SHP77 (cell line): ENCODE results near the gene PCDHGA7.
"Not testable (repeated sequence)": the region's sequence is repeated elsewhere in the genome, so short reads cannot be mapped to it uniquely, and the experiment has no call there.

ENCODE experiments used
- DNase-seq, 2 experiments: peaks; one replicate each; lab custom pipeline; 2025; lab: John Stamatoyannopoulos, UW

PCDHGA7 gene

DNA sequence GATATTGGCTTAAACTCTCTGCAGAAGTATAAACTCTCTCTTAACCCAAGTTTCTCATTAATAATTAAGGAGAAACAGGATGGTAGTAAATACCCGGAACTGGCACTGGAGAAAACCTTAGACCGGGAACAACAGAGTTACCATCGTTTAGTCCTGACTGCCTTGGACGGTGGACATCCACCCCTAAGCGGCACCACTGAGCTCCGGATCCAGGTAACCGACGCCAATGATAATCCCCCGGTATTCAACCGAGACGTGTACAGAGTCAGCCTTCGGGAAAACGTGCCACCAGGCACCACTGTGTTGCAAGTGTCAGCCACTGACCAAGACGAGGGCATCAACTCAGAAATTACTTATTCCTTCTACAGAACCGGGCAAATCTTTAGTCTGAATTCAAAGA lies 16.1 kb downstream of the PCDHGA7 start:
- DNase-seq, result no peak

- no peak for DNase-seq
Observed at GRCh38 chr5:141399555-141400258, 17.2 kb downstream of the PCDHGA7 start.

DNA sequence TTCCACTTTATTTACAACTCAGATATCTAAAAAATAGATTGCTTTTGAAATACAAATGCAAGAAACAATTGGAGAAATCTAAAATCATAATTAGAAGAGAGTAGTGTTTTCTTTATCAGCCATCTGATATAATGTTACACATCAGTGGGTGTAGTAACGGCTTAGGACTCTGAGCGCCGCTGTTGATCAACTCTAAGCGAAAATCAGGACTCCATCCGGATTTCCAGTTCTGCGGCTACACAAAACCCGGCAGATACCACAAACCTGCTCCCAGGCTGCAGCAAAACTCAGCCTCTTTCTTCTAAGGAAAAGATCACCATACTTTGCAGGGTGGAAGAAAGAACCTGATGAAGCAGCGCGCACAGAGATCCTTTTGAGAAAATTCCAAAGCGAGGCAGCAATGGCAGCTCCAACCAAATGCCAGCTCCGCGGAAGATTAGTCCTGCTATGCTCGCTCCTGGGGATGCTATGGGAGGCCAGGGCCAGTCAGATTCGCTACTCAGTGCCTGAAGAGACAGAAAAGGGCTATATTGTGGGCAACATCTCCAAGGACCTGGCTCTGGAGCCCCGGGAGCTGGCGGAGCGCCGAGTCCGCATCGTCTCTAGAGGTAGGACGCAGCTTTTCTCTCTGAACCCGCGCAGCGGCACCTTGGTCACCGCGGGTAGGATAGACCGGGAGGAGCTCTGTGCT lies 20.2 kb downstream of the PCDHGA7 start, which contains the start of gene PCDHGA9:
Gene PCDHGA9 (plus strand): TSS at position 226 of the 691 bp plus-strand sequence. CDS start 175 bp downstream, at position 401.
- peak; percentile 6 to 10 for DNase-seq

DNA sequence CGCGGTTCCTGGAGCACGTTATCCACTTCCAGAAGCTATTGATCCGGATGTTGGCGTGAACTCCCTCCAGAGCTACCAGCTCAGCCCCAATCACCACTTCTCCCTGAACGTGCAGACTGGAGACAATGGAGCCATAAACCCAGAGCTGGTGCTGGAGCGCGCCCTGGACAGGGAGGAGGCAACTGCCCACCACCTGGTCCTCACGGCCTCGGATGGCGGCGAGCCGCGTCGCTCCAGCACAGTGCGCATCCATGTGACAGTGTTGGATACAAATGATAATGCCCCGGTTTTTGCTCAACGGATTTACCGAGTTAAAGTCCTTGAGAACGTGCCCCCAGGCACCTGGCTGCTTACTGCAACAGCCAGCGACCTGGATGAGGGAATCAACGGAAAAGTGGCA lies 20.8 kb downstream of the PCDHGA7 start:
- no peak for DNase-seq

DNA sequence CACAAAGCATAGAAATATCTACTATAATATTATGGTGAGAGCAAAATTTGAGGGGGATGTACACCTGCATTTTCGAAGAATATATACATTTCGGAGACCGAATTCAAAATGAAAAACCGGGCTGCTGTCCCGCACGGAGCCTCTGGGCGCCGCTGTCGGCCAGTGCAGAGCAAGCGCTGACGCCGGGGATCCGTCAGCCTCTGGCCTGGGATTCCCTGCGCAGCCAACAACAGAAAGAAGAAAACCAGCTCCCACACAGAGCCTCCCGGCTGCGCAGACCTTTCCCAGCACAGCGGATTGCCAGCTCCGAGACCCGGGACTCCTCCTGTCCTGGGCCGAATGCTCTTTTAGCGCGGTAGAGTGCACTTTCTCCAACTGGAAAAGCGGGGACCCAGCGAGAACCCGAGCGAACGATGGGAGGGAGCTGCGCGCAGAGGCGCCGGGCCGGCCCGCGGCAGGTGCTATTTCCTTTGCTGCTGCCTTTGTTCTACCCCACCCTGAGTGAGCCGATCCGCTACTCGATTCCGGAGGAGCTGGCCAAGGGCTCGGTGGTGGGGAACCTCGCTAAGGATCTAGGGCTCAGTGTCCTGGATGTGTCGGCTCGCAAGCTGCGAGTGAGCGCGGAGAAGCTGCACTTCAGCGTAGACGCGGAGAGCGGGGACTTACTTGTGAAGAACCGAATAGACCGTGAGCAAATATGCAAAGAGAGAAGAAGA lies 25.4 kb downstream of the PCDHGA7 start, which contains the start of gene PCDHGB6:
Gene PCDHGB6 (plus strand): TSS at position 232 of the 716 bp plus-strand sequence. CDS start 182 bp downstream, at position 414.
- DNase-seq, result not testable (repeated sequence)

GRCh38 chr5:141409598-141410306 lies 27.2 kb downstream of the PCDHGA7 start:
- no peak for DNase-seq

GRCh38 chr5:141411575-141411974 lies 29.0 kb downstream of the PCDHGA7 start:
- no peak for DNase-seq

DNA sequence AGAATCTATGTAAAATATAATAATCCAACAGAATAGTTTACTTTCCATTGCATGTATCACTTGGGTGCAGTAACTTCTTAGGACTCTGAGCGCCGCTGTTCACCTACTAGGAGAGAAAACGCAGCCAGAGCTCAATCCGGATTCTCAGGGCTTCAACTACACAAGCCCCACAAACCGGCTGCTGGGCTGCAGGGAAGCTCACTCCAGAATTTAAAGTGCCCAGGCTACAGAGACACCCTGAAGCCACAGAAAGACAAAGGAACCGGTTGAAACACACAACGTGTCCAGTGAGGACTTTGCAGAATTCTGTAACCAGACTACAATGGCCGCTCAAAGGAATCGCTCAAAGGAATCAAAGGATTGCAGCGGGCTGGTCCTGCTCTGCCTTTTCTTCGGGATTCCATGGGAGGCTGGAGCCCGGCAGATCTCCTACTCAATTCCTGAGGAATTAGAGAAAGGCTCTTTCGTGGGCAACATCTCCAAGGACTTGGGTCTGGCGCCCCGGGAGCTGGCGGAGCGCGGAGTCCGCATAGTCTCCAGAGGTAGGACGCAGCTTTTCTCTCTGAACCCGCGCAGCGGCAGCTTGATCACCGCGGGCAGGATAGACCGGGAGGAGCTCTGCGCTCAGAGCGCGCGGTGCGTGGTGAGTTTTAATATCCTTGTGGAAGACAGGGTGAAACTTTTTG lies 30.5 kb downstream of the PCDHGA7 start, which contains the start of gene PCDHGA10:
Gene PCDHGA10 (plus strand): TSS at position 134 of the 686 bp plus-strand sequence. CDS start 189 bp downstream, at position 323.
- DNase-seq, result peak; percentile 67 to 69

DNA sequence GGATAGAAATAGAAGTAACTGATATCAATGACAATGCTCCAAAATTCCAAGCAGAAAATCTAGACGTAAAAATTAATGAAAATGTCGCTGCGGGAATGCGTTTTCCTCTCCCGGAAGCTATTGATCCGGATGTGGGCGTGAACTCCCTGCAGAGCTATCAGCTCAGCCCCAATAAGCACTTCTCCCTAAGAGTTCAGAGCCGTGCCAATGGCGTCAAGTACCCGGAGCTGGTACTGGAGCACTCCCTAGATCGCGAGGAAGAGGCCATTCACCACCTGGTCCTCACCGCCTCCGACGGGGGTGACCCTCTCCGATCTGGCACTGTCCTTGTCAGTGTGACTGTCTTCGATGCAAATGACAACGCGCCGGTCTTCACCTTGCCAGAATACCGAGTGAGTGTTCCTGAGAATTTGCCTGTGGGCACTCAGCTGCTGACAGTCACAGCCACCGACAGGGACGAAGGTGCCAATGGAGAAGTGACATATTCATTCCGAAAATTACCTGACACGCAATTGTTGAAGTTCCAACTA lies 31.1 kb downstream of the PCDHGA7 start:
- no peak for DNase-seq

DNA sequence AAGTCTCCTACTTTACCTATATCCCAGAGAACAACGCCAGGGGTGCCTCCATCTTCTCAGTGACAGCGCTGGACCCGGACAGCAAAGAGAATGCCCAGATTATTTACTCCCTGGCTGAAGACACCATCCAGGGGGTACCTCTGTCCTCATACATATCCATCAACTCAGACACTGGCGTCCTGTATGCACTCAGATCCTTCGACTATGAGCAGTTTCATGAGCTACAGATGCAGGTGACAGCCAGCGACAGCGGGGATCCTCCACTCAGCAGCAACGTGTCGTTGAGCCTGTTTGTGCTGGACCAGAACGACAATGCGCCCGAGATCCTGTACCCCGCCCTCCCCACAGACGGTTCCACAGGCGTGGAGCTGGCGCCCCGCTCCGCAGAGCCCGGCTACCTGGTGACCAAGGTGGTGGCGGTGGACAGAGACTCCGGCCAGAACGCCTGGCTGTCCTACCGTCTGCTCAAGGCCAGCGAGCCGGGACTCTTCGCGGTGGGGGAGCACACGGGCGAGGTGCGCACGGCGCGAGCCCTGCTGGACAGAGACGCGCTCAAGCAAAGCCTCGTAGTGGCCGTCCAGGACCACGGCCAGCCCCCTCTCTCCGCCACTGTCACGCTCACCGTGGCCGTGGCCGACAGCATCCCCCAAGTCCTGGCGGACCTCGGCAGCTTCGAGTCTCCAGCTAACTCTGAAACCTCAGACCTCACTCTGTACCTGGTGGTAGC lies 32.2 kb downstream of the PCDHGA7 start:
- not testable (repeated sequence) for DNase-seq

DNA sequence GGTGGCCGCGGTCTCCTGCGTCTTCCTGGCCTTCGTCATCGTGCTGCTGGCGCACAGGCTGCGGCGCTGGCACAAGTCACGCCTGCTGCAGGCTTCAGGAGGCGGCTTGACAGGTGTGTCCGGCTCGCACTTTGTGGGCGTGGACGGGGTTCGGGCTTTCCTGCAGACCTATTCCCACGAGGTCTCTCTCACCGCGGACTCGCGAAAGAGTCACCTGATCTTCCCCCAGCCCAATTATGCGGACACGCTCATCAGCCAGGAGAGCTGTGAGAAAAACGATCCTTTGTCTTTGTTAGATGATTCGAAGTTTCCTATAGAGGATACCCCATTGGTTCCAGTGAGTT lies 32.7 kb downstream of the PCDHGA7 start:
- DNase-seq, result not testable (repeated sequence)

DNA sequence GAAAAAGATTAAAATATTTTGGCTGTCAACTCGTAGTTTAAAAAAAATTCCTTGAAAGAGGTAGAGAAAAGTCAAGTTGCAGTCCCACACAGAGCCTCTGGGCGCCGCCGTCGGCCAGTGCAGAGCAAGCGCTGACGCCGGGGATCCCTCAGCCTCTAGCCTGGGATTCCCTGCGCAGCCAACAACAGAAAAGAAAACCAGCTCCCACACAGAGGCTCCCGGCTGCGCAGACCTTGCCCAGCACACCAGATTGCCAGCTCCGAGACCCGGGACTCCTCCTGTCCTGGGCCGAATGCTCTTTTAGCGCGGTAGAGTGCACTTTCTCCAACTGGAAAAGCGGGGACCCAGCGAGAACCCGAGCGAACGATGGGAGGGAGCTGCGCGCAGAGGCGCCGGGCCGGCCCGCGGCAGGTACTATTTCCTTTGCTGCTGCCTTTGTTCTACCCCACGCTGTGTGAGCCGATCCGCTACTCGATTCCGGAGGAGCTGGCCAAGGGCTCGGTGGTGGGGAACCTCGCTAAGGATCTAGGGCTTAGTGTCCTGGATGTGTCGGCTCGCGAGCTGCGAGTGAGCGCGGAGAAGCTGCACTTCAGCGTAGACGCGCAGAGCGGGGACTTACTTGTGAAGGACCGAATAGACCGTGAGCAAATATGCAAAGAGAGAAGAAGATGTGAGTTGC lies 35.1 kb downstream of the PCDHGA7 start, which contains the start of gene PCDHGB7:
Gene PCDHGB7 (plus strand): TSS at position 184 of the 679 bp plus-strand sequence. CDS start 183 bp downstream, at position 367.
- DNase-seq, result peak; percentile 9 to 31

DNA sequence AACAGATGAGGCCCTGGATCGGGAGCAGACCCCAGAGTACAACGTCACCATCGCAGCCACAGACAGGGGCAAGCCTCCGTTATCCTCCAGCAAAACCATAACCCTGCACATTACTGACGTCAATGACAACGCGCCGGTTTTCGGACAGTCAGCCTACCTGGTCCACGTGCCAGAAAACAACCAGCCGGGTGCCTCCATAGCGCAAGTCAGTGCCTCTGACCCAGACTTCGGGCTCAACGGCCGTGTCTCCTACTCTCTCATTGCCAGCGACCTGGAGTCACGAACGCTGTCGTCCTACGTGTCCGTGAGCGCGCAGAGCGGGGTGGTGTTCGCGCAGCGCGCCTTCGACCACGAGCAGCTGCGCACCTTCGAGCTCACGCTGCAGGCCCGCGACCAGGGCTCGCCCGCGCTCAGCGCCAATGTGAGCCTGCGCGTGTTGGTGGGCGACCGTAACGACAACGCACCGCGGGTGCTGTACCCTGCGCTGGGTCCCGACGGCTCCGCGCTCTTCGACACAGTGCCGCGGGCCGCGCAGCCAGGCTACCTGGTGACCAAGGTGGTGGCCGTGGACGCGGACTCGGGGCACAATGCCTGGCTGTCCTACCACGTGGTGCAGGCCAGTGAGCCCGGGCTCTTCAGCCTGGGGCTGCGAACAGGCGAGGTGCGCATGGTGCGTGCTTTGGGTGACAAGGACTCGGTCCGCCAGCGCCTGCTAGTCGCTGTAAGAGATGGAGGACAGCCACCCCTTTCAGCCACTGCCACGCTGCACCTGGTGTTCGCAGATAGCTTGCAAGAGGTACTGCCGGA lies 36.7 kb downstream of the PCDHGA7 start:
- no peak for DNase-seq

- no peak for DNase-seq
Observed at GRCh38 chr5:141420855-141421488, 38.4 kb downstream of the PCDHGA7 start, which contains the start of gene PCDHGA11. Gene PCDHGA11 (plus strand): TSS chr5:141421051. CDS start chr5:141421228, 177 bp downstream.

DNA sequence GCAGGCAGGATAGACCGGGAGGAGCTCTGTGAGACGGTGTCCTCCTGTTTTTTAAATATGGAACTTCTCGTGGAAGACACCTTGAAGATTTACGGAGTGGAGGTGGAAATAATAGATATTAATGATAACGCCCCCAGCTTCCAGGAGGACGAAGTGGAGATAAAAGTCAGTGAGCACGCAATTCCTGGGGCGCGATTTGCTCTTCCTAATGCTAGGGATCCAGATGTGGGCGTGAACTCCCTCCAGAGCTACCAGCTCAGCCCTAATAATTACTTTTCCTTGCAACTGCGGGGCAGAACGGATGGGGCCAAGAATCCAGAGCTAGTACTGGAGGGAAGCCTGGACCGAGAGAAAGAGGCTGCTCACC lies 38.9 kb downstream of the PCDHGA7 start:
- DNase-seq, result no peak

DNA sequence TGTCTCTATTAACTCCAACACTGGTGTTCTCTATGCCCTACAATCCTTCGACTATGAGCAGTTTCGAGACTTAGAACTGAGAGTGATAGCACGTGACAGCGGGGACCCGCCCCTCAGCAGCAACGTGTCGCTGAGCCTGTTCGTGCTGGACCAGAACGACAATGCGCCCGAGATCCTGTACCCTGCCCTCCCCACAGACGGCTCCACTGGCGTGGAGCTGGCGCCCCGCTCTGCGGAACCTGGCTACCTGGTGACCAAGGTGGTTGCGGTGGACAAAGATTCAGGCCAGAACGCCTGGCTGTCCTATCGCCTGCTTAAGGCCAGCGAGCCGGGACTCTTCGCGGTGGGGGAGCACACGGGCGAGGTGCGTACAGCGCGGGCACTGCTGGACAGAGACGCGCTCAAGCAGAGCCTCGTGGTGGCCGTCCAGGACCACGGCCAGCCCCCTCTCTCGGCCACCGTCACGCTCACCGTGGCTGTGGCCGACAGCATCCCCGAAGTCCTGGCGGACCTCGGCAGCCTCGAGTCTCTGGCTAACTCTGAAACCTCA lies 40.3 kb downstream of the PCDHGA7 start:
- no peak for DNase-seq

DNA sequence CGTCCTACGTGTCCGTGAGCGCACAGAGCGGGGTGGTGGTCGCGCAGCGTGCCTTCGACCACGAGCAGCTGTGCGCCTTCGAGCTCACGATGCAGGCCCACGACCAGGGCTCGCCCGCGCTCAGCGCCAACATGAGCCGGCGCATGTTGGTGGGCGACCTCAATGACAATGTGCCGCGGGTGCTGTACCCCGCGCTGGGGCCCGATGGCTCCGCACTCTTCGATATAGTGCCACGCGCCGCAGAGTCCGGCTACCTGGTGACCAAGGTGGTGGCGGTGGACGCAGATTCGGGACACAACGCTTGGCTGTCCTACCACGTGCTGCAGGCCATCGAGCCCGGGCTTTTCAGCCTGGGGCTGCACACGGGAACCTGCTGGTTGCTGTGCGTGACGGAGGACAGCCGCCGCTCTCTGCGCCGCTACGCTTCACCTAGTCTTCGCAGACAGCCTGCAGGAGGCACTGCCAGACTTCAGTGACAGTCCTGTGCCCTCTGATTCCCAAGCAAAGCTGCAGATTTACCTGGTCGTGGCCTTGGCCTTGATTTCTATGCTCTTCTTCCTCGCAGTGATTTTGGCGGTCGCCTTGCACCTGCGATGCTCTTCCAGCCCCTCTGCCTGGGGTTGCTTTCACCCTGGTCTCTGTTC lies 45.4 kb downstream of the PCDHGA7 start:
- DNase-seq, result no peak
